GM19467 (cell line): Measurements from ENCODE around the gene EME2.

Source experiments
- ATAC-seq: cut with Tn5 transposase; IDR thresholded peaks from one replicate; pipeline ENCODE4 v1.9.1; 2021; ENCODE audit warnings: mild to moderate bottlenecking, moderate library complexity; ENCODE audit not compliant: unreplicated experiment

Gene EME2

GRCh38 chr16:1766231-1766630, 6.4 kb upstream of the EME2 start:
- no peak for ATAC-seq

- ATAC-seq: no peak
Measured at GRCh38 chr16:1766701-1767100, 5.9 kb upstream of the EME2 start.

GRCh38 chr16:1767116-1767994, 5.3 kb upstream of the EME2 start:
- ATAC-seq: no peak

GRCh38 chr16:1768061-1768766, 4.4 kb upstream of the EME2 start:
- no peak for ATAC-seq

GRCh38 chr16:1768767-1769401, 3.7 kb upstream of the EME2 start:
- ATAC-seq: no peak

- ATAC-seq: no peak
Measured at GRCh38 chr16:1769402-1770300, 3.0 kb upstream of the EME2 start.

GRCh38 chr16:1770328-1771187, 2.1 kb upstream of the EME2 start:
- ATAC-seq: no peak

GRCh38 chr16:1771188-1771863, 1.3 kb upstream of the EME2 start, which contains the start of gene NME3:
NME3 (minus strand) TSS chr16:1771543; CDS start chr16:1771534, 9 bp downstream.
- no peak for ATAC-seq

GRCh38 chr16:1771864-1772361, 697 bp upstream of the EME2 start:
- ATAC-seq: no peak

- ATAC-seq: peak; percentile 44
Measured at GRCh38 chr16:1772908-1773702, 495 bp downstream of the EME2 start, which contains the start of gene MRPS34. MRPS34 (minus strand) TSS chr16:1773134; CDS start chr16:1773119, 15 bp downstream.

GRCh38 chr16:1773703-1774447, 1.3 kb downstream of the EME2 start:
- no peak for ATAC-seq

- ATAC-seq: no peak
Measured at GRCh38 chr16:1774448-1774780, 1.8 kb downstream of the EME2 start.

- ATAC-seq: no peak
Measured at GRCh38 chr16:1775006-1775845, 2.6 kb downstream of the EME2 start.

GRCh38 chr16:1775846-1776671, 3.4 kb downstream of the EME2 start:
- no peak for ATAC-seq

GRCh38 chr16:1776672-1776955, 4.0 kb downstream of the EME2 start:
- ATAC-seq: no peak

GRCh38 chr16:1776991-1777374, 4.4 kb downstream of the EME2 start:
- ATAC-seq: no peak
